KOPT-K1 (cell line): ENCODE data around the gene UCP3.

Experiments used
- H3K27ac ChIP-seq: fragments of 200-600 bp; sonication (generic); 2 replicates; pipeline ENCODE4 v1.5.1; 2016; ENCODE audit warnings: antibody characterized with exemption, mild to moderate bottlenecking, low read depth, low read length; ENCODE audit not compliant: poor library complexity, severe bottlenecking
- H3K36me3 ChIP-seq: fragments of 200-600 bp; sonication (generic); 2 replicates; pipeline ENCODE4 v1.5.1; 2017; ENCODE audit warnings: antibody characterized with exemption, mild to moderate bottlenecking, low read length, moderate library complexity; ENCODE audit not compliant: insufficient read depth
- H3K9me3 ChIP-seq: fragments of 200-600 bp; sonication (generic); 2 replicates; pipeline ENCODE4 v1.5.1; 2017; ENCODE audit warnings: antibody characterized with exemption, low read length, mild to moderate bottlenecking; ENCODE audit not compliant: insufficient read depth, poor library complexity, severe bottlenecking

The UCP3 gene

GRCh38 chr11:74023276-74023675 is 14.4 kb upstream of the UCP3 start:
- H3K36me3 ChIP-seq, result peaks cover 45% of the 10 kb centered on the region; the same call in 1 of the 2 replicates
- H3K27ac ChIP-seq, result no peak overlapping the region
- H3K9me3 ChIP-seq, result no peaks in the 10 kb centered on the region

GRCh38 chr11:74022546-74022945 is 13.7 kb upstream of the UCP3 start:
- no peak overlapping the region for H3K27ac ChIP-seq

GRCh38 chr11:74021998-74022397 is 13.1 kb upstream of the UCP3 start:
- Histone ChIP-seq H3K9me3 (no peaks in the 10 kb centered on the region), H3K36me3 (peaks cover 48% of the 10 kb centered on the region; the same call in 1 of the 2 replicates), H3K27ac (no peak overlapping the region)

More at GRCh38 chr11:74022546-74022945, 13.7 kb upstream of the UCP3 start:
- Histone ChIP-seq H3K9me3 (no peaks in the 10 kb centered on the region), H3K36me3 (peaks cover 44% of the 10 kb centered on the region; the same call in 1 of the 2 replicates)

GRCh38 chr11:74020539-74020938 is 11.7 kb upstream of the UCP3 start:
- Histone ChIP-seq H3K27ac (no peak overlapping the region), H3K9me3 (no peaks in the 10 kb centered on the region), H3K36me3 (peaks cover 52% of the 10 kb centered on the region)

- Histone ChIP-seq H3K36me3 (peaks cover 49% of the 10 kb centered on the region), H3K27ac (no peak overlapping the region)
Measured at GRCh38 chr11:74019860-74020259, 11.0 kb upstream of the UCP3 start.

GRCh38 chr11:74019104-74019738 is 10.3 kb upstream of the UCP3 start:
- H3K36me3 ChIP-seq, result peaks cover 46% of the 10 kb centered on the region
- no peaks in the 10 kb centered on the region for H3K9me3 ChIP-seq
- H3K27ac ChIP-seq, result no peak overlapping the region

More at GRCh38 chr11:74019860-74020259, 11.0 kb upstream of the UCP3 start:
- H3K9me3 ChIP-seq, result no peaks in the 10 kb centered on the region

- Histone ChIP-seq H3K36me3 (peaks cover 50% of the 10 kb centered on the region), H3K27ac (no peak overlapping the region), H3K9me3 (no peaks in the 10 kb centered on the region)
Measured at GRCh38 chr11:74018331-74019005, 9.6 kb upstream of the UCP3 start.

GRCh38 chr11:74017631-74018030 is 8.7 kb upstream of the UCP3 start:
- Histone ChIP-seq H3K36me3 (peaks cover 54% of the 10 kb centered on the region), H3K9me3 (no peaks in the 10 kb centered on the region), H3K27ac (no peak overlapping the region)

- Histone ChIP-seq H3K36me3 (peaks cover 53% of the 10 kb centered on the region), H3K27ac (no peak overlapping the region), H3K9me3 (no peaks in the 10 kb centered on the region)
Measured at GRCh38 chr11:74015919-74016684, 7.2 kb upstream of the UCP3 start.

- peak overlapping the region; percentile 7 for H3K27ac ChIP-seq
- no peaks in the 10 kb centered on the region for H3K9me3 ChIP-seq
- peaks cover 50% of the 10 kb centered on the region for H3K36me3 ChIP-seq
Measured at GRCh38 chr11:74014880-74015279, 6.0 kb upstream of the UCP3 start.

- peaks cover 41% of the 10 kb centered on the region for H3K36me3 ChIP-seq
- no peak overlapping the region for H3K27ac ChIP-seq
- no peaks in the 10 kb centered on the region for H3K9me3 ChIP-seq
Measured at GRCh38 chr11:74013141-74013540, 4.3 kb upstream of the UCP3 start.

GRCh38 chr11:74012074-74012809 is 3.4 kb upstream of the UCP3 start:
- Histone ChIP-seq H3K36me3 (peaks cover 35% of the 10 kb centered on the region), H3K27ac (peak overlapping the region; percentile 4), H3K9me3 (no peaks in the 10 kb centered on the region)

- H3K36me3 ChIP-seq, result peaks cover 28% of the 10 kb centered on the region
- no peaks in the 10 kb centered on the region for H3K9me3 ChIP-seq
- H3K27ac ChIP-seq, result peak overlapping the region; percentile 4
Measured at GRCh38 chr11:74011360-74012073, 2.6 kb upstream of the UCP3 start.
